ENCODE measurements around the gene FAM234B.

FAM234B gene

DNA sequence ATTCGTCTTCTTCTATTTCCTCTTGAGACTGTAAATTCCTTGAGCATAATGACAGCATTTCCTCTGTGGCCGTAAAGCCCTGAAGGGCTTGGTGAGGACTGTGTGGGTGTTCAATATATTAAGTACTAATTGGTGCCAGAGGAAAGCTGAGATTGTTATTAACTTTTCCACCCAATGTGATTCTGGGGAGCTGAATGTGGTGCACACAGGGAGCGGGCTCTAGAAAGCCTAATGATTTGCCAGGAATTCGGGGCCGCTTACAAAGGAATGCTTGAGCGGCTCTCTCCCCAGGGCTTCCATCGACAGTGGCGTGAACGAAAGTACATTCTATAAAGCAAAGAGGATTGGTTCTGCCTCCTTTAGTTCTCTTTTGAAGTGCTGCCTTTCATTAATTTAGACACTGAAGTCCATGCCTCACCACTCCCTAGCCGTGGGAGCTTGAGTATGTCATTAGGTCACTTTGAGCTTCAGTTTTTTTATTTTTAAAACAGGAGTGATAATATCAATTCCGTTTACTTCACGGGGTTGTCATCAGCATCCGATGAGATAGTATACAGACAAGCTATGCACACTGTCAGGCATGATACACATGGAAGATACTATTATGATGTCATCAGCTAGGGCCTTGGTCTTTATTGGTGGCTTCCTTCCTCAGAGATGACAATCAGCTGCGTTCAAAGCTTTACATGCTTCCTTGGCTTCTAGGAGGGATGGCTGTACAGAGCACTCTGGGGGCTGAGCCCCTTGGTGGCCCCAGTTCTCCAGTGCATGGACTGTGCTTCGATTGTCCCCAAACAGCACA lies 70.3 kb downstream of the FAM234B start:
- H3K9me3 ChIP-seq (ENCODE audit: insufficient read depth, low read length), result no peaks in the 10 kb centered on the region
- no peaks in the 10 kb centered on the region for H3K79me2 ChIP-seq (ENCODE audit: low read length)
- H3K4me3 ChIP-seq (ENCODE audit: low read length), result no peak overlapping the region
- H3K9ac ChIP-seq (ENCODE audit: low read length), result no peak overlapping the region
- H3K27me3 ChIP-seq (ENCODE audit: low read depth, low read length), result peaks cover 90% of the 10 kb centered on the region
- H3K4me1 ChIP-seq (ENCODE audit: low read length), result no peaks in the 10 kb centered on the region
- no peak for TF ChIP-seq EZH2phosphoT487 (IDR thresholded peaks at IDR 0.05; ENCODE audit: low read depth)
- TF ChIP-seq, protein P1, sequence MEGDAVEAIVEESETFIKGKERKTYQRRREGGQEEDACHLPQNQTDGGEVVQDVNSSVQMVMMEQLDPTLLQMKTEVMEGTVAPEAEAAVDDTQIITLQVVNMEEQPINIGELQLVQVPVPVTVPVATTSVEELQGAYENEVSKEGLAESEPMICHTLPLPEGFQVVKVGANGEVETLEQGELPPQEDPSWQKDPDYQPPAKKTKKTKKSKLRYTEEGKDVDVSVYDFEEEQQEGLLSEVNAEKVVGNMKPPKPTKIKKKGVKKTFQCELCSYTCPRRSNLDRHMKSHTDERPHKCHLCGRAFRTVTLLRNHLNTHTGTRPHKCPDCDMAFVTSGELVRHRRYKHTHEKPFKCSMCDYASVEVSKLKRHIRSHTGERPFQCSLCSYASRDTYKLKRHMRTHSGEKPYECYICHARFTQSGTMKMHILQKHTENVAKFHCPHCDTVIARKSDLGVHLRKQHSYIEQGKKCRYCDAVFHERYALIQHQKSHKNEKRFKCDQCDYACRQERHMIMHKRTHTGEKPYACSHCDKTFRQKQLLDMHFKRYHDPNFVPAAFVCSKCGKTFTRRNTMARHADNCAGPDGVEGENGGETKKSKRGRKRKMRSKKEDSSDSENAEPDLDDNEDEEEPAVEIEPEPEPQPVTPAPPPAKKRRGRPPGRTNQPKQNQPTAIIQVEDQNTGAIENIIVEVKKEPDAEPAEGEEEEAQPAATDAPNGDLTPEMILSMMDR (IDR thresholded peaks at IDR 0.05; ENCODE audit: low read depth, low read length), result no peak
- no peak overlapping the region for H3K27ac ChIP-seq (ENCODE audit: low read length)
- H4K20me1 ChIP-seq (ENCODE audit: insufficient read depth, low read length), result no peaks in the 10 kb centered on the region
- no peak overlapping the region for H3K4me2 ChIP-seq (ENCODE audit: low read length)
- H2AFZ ChIP-seq (ENCODE audit: low read depth, low read length), result no peak overlapping the region
- no peaks in the 10 kb centered on the region for H3K36me3 ChIP-seq (replicated peaks; ENCODE audit: low read depth, low read length)

DNA sequence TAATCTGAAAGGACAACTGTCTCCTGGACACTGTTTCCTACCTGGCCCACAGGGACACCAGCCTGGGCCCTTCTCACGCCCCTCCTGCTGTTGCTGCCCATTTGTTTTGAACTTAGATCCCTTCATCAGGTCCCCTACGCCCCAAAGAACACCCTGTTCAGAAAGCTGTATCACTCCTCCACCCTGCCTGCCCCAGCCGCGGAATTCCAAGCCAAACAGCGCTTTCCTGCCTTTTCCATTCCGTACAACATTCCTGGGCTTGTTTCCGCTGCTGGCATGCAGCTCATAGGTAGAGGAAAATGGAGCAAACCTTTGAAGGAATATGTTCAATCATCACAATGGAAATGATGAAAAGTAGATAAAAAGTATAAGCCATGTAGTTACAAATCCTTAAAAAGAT lies 72.1 kb downstream of the FAM234B start:
- Histone ChIP-seq H3K4me1 (ENCODE audit: low read length) (no peaks in the 10 kb centered on the region), H3K4me2 (ENCODE audit: low read length) (no peak overlapping the region), H3K9ac (ENCODE audit: low read length) (no peak overlapping the region), H3K27me3 (ENCODE audit: low read depth, low read length) (peaks cover 86% of the 10 kb centered on the region), H4K20me1 (ENCODE audit: insufficient read depth, low read length) (no peaks in the 10 kb centered on the region), H3K9me3 (ENCODE audit: insufficient read depth, low read length) (no peaks in the 10 kb centered on the region), H3K27ac (ENCODE audit: low read length) (no peak overlapping the region), H3K79me2 (ENCODE audit: low read length) (no peaks in the 10 kb centered on the region), H3K4me3 (ENCODE audit: low read length) (no peak overlapping the region), H3K36me3 (replicated peaks; ENCODE audit: low read depth, low read length) (no peaks in the 10 kb centered on the region), H2AFZ (ENCODE audit: low read depth, low read length) (no peak overlapping the region)
- TF ChIP-seq EZH2phosphoT487 (IDR thresholded peaks at IDR 0.05; ENCODE audit: low read depth), result no peak
- TF ChIP-seq, protein P1 (IDR thresholded peaks at IDR 0.05; ENCODE audit: low read depth, low read length), result no peak

DNA sequence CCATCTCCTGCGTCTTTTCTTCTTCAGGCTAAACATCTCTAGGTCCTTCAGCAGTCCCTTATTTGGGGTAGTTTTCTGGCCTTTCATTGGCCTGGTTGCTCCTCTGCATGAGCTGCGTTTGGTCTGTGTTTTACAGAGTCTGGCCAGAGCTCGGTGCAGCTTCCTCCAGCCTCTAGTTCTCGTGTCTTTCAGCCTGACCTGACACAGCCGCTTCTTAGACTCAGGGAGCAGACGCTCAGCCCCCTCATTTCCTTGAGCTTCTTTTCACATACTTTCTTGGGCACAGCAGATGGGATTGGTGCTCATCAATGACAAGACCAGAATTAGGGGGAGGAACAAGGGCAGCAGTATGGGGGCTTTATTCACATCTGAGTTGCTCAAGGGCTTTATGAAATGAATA lies 72.8 kb downstream of the FAM234B start:
- no peaks in the 10 kb centered on the region for H3K36me3 ChIP-seq (replicated peaks; ENCODE audit: low read depth, low read length)
- no peaks in the 10 kb centered on the region for H3K79me2 ChIP-seq (ENCODE audit: low read length)
- H3K27ac ChIP-seq (ENCODE audit: low read length), result no peak overlapping the region
- H2AFZ ChIP-seq (ENCODE audit: low read depth, low read length), result no peak overlapping the region
- no peaks in the 10 kb centered on the region for H3K9me3 ChIP-seq (ENCODE audit: insufficient read depth, low read length)
- H4K20me1 ChIP-seq (ENCODE audit: insufficient read depth, low read length), result no peaks in the 10 kb centered on the region
- no peak overlapping the region for H3K4me2 ChIP-seq (ENCODE audit: low read length)
- no peak overlapping the region for H3K4me3 ChIP-seq (ENCODE audit: low read length)
- H3K4me1 ChIP-seq (ENCODE audit: low read length), result no peaks in the 10 kb centered on the region
- H3K27me3 ChIP-seq (ENCODE audit: low read depth, low read length), result peaks cover 84% of the 10 kb centered on the region
- TF ChIP-seq, protein P1 (IDR thresholded peaks at IDR 0.05; ENCODE audit: low read depth, low read length), result no peak
- TF ChIP-seq EZH2phosphoT487 (IDR thresholded peaks at IDR 0.05; ENCODE audit: low read depth), result no peak
- no peak overlapping the region for H3K9ac ChIP-seq (ENCODE audit: low read length)

DNA sequence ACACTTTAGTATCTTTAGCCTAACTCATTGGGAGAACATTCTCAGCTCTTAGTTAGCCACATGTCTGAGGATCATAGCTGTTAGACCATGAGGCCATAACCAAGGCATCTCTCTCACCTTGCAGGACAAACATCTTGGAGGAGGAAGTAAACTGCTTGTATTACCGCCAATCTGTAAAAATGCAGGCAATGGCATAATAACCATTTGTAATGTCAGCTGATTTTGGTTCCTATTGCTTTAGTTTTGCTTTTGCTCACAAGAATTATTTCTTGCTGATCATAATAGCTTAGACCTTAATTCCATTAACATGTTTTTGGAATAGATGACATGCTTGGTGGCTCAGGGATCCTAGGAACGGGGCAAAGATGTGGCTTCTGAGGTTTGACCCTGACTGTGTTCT lies 75.6 kb downstream of the FAM234B start:
- no peaks in the 10 kb centered on the region for H4K20me1 ChIP-seq (ENCODE audit: insufficient read depth, low read length)
- no peaks in the 10 kb centered on the region for H3K36me3 ChIP-seq (replicated peaks; ENCODE audit: low read depth, low read length)
- TF ChIP-seq EZH2phosphoT487 (IDR thresholded peaks at IDR 0.05; ENCODE audit: low read depth), result no peak
- TF ChIP-seq, protein P1 (IDR thresholded peaks at IDR 0.05; ENCODE audit: low read depth, low read length), result no peak

More for the DNA sequence above, 75.6 kb downstream of the FAM234B start:
- H3K4me1 ChIP-seq (ENCODE audit: low read length), result no peaks in the 10 kb centered on the region
- no peak overlapping the region for H3K27ac ChIP-seq (ENCODE audit: low read length)
- no peaks in the 10 kb centered on the region for H3K9me3 ChIP-seq (ENCODE audit: insufficient read depth, low read length)
- H2AFZ ChIP-seq (ENCODE audit: low read depth, low read length), result no peak overlapping the region
- peaks cover 79% of the 10 kb centered on the region for H3K27me3 ChIP-seq (ENCODE audit: low read depth, low read length)
- H3K9ac ChIP-seq (ENCODE audit: low read length), result no peak overlapping the region
- no peak overlapping the region for H3K4me3 ChIP-seq (ENCODE audit: low read length)
- no peaks in the 10 kb centered on the region for H3K79me2 ChIP-seq (ENCODE audit: low read length)
- H3K4me2 ChIP-seq (ENCODE audit: low read length), result no peak overlapping the region

Data from OCI-LY3 (cell line).